Activated CD8-positive, alpha-beta memory T cell treated with anti-CD3 and anti-CD28 coated beads for 4 hours (primary cell): ENCODE measurements around the gene TTBK1.

ENCODE experiments used
- DNase-seq, 2 donors: peaks; one replicate each; pipeline ENCODE4 v3.0.0-alpha.2; 2020; ENCODE audit warnings: low read depth in 2 of 2

Gene TTBK1

GRCh38 chr6:43271944-43272343 is 28.7 kb downstream of the TTBK1 start:
- DNase-seq = no peak

- no peak for DNase-seq
Measured at GRCh38 chr6:43273707-43274106, 30.4 kb downstream of the TTBK1 start.

- DNase-seq = no peak
Measured at GRCh38 chr6:43274127-43274915, 31.0 kb downstream of the TTBK1 start.

GRCh38 chr6:43274916-43275597 is 31.8 kb downstream of the TTBK1 start:
- DNase-seq = peak in 1 of 2 donors; percentile 6

GRCh38 chr6:43275801-43276576 is 32.7 kb downstream of the TTBK1 start:
- DNase-seq = peak in 1 of 2 donors; percentile 3

- DNase-seq = no peak
Measured at GRCh38 chr6:43276577-43277305, 33.5 kb downstream of the TTBK1 start.

- DNase-seq = no peak
Measured at GRCh38 chr6:43277306-43277642, 34.0 kb downstream of the TTBK1 start.

GRCh38 chr6:43277643-43278523 is 34.6 kb downstream of the TTBK1 start:
- no peak for DNase-seq

- no peak for DNase-seq
Measured at GRCh38 chr6:43278524-43279078, 35.3 kb downstream of the TTBK1 start.

GRCh38 chr6:43280234-43280633 is 37.0 kb downstream of the TTBK1 start:
- DNase-seq = no peak

GRCh38 chr6:43282060-43282459 is 38.8 kb downstream of the TTBK1 start:
- no peak for DNase-seq

- DNase-seq = no peak
Measured at GRCh38 chr6:43282636-43283513, 39.6 kb downstream of the TTBK1 start.

GRCh38 chr6:43283514-43283901 is 40.2 kb downstream of the TTBK1 start:
- DNase-seq = no peak

GRCh38 chr6:43283905-43284304 is 40.6 kb downstream of the TTBK1 start:
- no peak for DNase-seq

GRCh38 chr6:43284991-43285781 is 41.9 kb downstream of the TTBK1 start:
- DNase-seq = no peak

- no peak for DNase-seq
Measured at GRCh38 chr6:43285832-43286231, 42.6 kb downstream of the TTBK1 start.

GRCh38 chr6:43286456-43286979 is 43.2 kb downstream of the TTBK1 start:
- DNase-seq = no peak

GRCh38 chr6:43286980-43287716 is 43.9 kb downstream of the TTBK1 start:
- no peak for DNase-seq
